ENCODE data around the gene TMEM19.
"Not testable (repeated sequence)": the region's sequence is repeated elsewhere in the genome, so short reads cannot be mapped to it uniquely, and the experiment has no call there.

TMEM19 gene

DNA sequence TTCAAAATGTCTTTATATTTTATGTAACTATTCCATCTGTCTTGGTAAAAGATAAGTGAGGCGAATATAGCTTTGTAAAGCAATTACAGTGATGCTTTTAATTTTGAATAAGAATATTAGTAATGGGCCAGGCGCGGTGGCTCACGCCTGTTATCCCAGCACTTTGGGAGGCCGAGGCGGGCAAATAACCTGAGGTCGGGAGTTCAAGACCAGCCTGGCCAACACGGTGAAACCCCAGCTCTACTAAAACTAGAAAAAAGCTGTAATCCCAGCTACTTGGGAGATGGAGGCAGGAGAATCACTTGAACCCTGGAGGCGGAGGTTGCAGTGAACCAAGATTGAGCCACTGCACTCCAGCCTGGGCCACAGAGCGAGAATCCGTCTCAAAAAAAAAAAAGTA is 1.3 kb downstream of the TMEM19 start:
- H3K4me3 ChIP-seq (ENCODE audit: insufficient read depth, low read depth, low read length, poor library complexity, severe bottlenecking); DNase-seq; H3K9me3 ChIP-seq (ENCODE audit: control insufficient read depth, low read length); H3K36me3 ChIP-seq (ENCODE audit: control insufficient read depth, insufficient read depth, low read length); H3K27me3 ChIP-seq (replicated peaks; ENCODE audit: control insufficient read depth, insufficient read depth, low read length, poor library complexity, severe bottlenecking); H3K4me1 ChIP-seq (ENCODE audit: control insufficient read depth, insufficient read depth, low read length, poor library complexity, severe bottlenecking); H3K27ac ChIP-seq (ENCODE audit: insufficient read depth, low read length, poor library complexity, severe bottlenecking): not testable (repeated sequence)

- Histone ChIP-seq H3K9me3 (ENCODE audit: control insufficient read depth, low read length) (no peaks in the 10 kb centered on the region), H3K4me3 (ENCODE audit: insufficient read depth, low read depth, low read length, poor library complexity, severe bottlenecking) (no peak overlapping the region), H3K27ac (ENCODE audit: insufficient read depth, low read length, poor library complexity, severe bottlenecking) (no peak overlapping the region), H3K27me3 (replicated peaks; ENCODE audit: control insufficient read depth, insufficient read depth, low read length, poor library complexity, severe bottlenecking) (no peaks in the 10 kb centered on the region), H3K4me1 (ENCODE audit: control insufficient read depth, insufficient read depth, low read length, poor library complexity, severe bottlenecking) (no peaks in the 10 kb centered on the region), H3K36me3 (ENCODE audit: control insufficient read depth, insufficient read depth, low read length) (no peaks in the 10 kb centered on the region)
- no peak for DNase-seq
Measured at GRCh38 chr12:71688961-71689570, 3.2 kb downstream of the TMEM19 start.

DNA sequence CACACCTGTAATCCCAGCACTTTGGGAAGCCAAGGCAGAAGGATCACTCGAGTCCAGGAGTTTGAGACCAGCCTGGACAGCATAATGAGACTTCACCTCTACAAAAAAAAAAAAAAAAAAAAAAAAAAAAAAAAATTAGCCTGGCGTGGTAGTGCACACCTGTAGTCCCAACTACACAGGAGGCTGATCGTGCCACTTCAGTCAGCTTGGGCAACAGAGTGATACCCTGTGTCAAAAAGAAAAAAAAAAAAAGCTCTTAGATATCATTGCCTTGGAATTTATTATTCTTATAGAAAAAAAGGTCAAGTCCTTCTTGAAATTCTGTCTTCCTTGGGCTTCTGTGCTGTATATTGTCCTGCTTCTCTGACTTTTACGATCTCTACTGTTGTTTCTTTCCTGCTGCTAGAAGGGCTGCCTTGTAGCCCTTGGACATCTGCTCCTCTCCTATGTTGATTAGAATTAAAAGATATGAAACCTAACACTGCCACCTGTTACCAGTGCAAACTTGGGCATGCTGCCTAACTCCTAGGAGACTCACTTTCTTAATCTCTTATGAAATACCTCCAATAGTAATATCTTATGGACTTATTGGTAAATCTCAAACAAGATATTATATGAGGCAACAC is 5.7 kb downstream of the TMEM19 start:
- Histone ChIP-seq H3K4me3 (ENCODE audit: insufficient read depth, low read depth, low read length, poor library complexity, severe bottlenecking) (no peak overlapping the region), H3K36me3 (ENCODE audit: control insufficient read depth, insufficient read depth, low read length) (peaks cover 6% of the 10 kb centered on the region), H3K4me1 (ENCODE audit: control insufficient read depth, insufficient read depth, low read length, poor library complexity, severe bottlenecking) (no peaks in the 10 kb centered on the region), H3K27ac (ENCODE audit: insufficient read depth, low read length, poor library complexity, severe bottlenecking) (no peak overlapping the region), H3K9me3 (ENCODE audit: control insufficient read depth, low read length) (no peaks in the 10 kb centered on the region), H3K27me3 (replicated peaks; ENCODE audit: control insufficient read depth, insufficient read depth, low read length, poor library complexity, severe bottlenecking) (no peaks in the 10 kb centered on the region)
- DNase-seq = no peak

DNA sequence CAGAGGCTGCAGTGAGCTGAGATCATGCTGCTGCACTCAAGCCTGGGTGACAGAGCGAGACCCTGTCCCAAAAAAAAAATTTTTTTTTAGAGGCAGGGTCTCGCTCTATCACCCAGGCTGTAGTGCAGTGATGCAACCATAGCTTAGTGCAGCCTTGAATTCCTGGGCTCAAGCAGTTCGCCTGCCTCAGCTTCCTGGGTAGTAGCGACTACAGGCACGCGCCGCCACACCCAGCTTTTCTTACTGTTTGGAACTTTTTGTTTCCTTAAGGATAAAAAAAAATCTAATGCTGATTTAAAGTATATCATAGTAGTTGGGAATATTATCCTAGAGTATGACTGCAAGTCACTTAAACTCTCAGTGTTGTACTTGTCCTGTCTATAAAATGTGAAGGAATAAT is 7.2 kb downstream of the TMEM19 start:
- DNase-seq = no peak
- Histone ChIP-seq H3K27ac (ENCODE audit: insufficient read depth, low read length, poor library complexity, severe bottlenecking) (no peak overlapping the region), H3K4me3 (ENCODE audit: insufficient read depth, low read depth, low read length, poor library complexity, severe bottlenecking) (no peak overlapping the region), H3K9me3 (ENCODE audit: control insufficient read depth, low read length) (no peaks in the 10 kb centered on the region), H3K27me3 (replicated peaks; ENCODE audit: control insufficient read depth, insufficient read depth, low read length, poor library complexity, severe bottlenecking) (no peaks in the 10 kb centered on the region), H3K36me3 (ENCODE audit: control insufficient read depth, insufficient read depth, low read length) (peaks cover 11% of the 10 kb centered on the region), H3K4me1 (ENCODE audit: control insufficient read depth, insufficient read depth, low read length, poor library complexity, severe bottlenecking) (no peaks in the 10 kb centered on the region)

DNA sequence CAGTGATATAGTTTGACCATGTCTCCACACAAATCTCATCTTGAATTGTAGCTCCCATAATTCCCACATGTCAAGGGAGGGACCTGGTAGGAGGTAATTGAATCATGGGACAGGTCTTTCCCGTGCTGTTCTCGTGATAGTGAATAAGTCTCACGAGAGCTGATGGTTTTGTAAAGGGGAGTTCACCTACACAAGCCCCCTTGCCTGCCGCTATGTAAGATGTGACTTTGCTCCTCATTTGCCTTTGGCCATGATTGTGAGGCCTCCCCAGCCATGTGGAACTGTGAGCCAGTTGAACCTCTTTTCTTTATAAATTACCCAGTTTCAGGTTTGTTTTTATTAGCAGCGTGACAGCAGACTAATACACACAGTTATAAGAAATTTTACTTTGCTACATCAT is 7.8 kb downstream of the TMEM19 start:
- not testable (repeated sequence) for H3K4me1 ChIP-seq (ENCODE audit: control insufficient read depth, insufficient read depth, low read length, poor library complexity, severe bottlenecking); DNase-seq; H3K27ac ChIP-seq (ENCODE audit: insufficient read depth, low read length, poor library complexity, severe bottlenecking)

DNA sequence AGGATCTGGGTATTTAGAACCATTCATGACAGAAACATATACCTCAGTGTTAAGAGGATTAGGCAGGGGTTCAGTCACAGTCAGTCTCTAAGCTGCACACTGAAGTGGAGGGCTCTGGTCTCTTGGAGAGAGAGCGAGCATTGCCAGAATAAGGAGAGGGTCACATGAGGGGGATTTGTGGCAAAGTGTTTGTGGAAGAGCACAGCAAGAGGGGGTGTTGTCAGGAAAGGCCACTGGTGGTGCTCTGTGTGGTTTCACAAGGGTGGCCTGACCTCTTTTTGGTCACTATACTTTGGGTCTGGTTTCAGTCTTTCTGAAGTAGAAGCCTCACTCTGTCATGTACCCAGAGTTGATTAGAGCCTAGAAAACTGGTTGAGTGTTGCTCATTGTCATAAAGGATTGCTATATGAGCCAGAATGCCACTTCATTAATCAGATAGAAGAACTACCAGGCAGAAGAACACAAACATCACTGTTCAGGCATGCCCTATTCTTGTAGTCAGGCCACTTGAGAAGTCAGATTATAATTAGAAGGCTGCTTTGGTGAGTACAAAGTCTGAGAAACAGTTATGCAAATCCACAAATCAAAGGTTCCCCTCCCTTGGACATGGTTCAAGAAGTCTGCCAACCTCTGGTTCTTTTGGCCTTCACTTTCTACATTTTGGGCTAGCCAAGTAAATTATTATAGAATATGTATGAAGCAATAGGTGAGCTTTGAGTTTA is 8.4 kb downstream of the TMEM19 start:
- H3K4me1 ChIP-seq (ENCODE audit: control insufficient read depth, insufficient read depth, low read length, poor library complexity, severe bottlenecking) = no peaks in the 10 kb centered on the region
- no peak for DNase-seq
- peaks cover 17% of the 10 kb centered on the region for H3K36me3 ChIP-seq (ENCODE audit: control insufficient read depth, insufficient read depth, low read length)
- H3K27me3 ChIP-seq (replicated peaks; ENCODE audit: control insufficient read depth, insufficient read depth, low read length, poor library complexity, severe bottlenecking) = no peaks in the 10 kb centered on the region
- H3K27ac ChIP-seq (ENCODE audit: insufficient read depth, low read length, poor library complexity, severe bottlenecking) = no peak overlapping the region
- H3K9me3 ChIP-seq (ENCODE audit: control insufficient read depth, low read length) = no peaks in the 10 kb centered on the region
- no peak overlapping the region for H3K4me3 ChIP-seq (ENCODE audit: insufficient read depth, low read depth, low read length, poor library complexity, severe bottlenecking)

More for the DNA sequence above, 7.8 kb downstream of the TMEM19 start:
- H3K36me3 ChIP-seq (ENCODE audit: control insufficient read depth, insufficient read depth, low read length) = peaks cover 11% of the 10 kb centered on the region
- H3K27me3 ChIP-seq (replicated peaks; ENCODE audit: control insufficient read depth, insufficient read depth, low read length, poor library complexity, severe bottlenecking); H3K9me3 ChIP-seq (ENCODE audit: control insufficient read depth, low read length); H3K4me3 ChIP-seq (ENCODE audit: insufficient read depth, low read depth, low read length, poor library complexity, severe bottlenecking): not testable (repeated sequence)

- no peaks in the 10 kb centered on the region for H3K27me3 ChIP-seq (replicated peaks; ENCODE audit: control insufficient read depth, insufficient read depth, low read length, poor library complexity, severe bottlenecking)
- H3K27ac ChIP-seq (ENCODE audit: insufficient read depth, low read length, poor library complexity, severe bottlenecking) = no peak overlapping the region
- H3K4me1 ChIP-seq (ENCODE audit: control insufficient read depth, insufficient read depth, low read length, poor library complexity, severe bottlenecking) = no peaks in the 10 kb centered on the region
- no peak overlapping the region for H3K4me3 ChIP-seq (ENCODE audit: insufficient read depth, low read depth, low read length, poor library complexity, severe bottlenecking)
- peaks cover 22% of the 10 kb centered on the region for H3K36me3 ChIP-seq (ENCODE audit: control insufficient read depth, insufficient read depth, low read length)
- no peaks in the 10 kb centered on the region for H3K9me3 ChIP-seq (ENCODE audit: control insufficient read depth, low read length)
- no peak for DNase-seq
Measured at GRCh38 chr12:71695782-71696181, 9.9 kb downstream of the TMEM19 start.

GRCh38 chr12:71702181-71702580 is 16.3 kb downstream of the TMEM19 start:
- not testable (repeated sequence) for H3K9me3 ChIP-seq (ENCODE audit: control insufficient read depth, low read length); H3K4me3 ChIP-seq (ENCODE audit: insufficient read depth, low read depth, low read length, poor library complexity, severe bottlenecking); H3K27me3 ChIP-seq (replicated peaks; ENCODE audit: control insufficient read depth, insufficient read depth, low read length, poor library complexity, severe bottlenecking); H3K4me1 ChIP-seq (ENCODE audit: control insufficient read depth, insufficient read depth, low read length, poor library complexity, severe bottlenecking); DNase-seq; H3K27ac ChIP-seq (ENCODE audit: insufficient read depth, low read length, poor library complexity, severe bottlenecking)
- H3K36me3 ChIP-seq (ENCODE audit: control insufficient read depth, insufficient read depth, low read length) = peaks cover 13% of the 10 kb centered on the region

DNA sequence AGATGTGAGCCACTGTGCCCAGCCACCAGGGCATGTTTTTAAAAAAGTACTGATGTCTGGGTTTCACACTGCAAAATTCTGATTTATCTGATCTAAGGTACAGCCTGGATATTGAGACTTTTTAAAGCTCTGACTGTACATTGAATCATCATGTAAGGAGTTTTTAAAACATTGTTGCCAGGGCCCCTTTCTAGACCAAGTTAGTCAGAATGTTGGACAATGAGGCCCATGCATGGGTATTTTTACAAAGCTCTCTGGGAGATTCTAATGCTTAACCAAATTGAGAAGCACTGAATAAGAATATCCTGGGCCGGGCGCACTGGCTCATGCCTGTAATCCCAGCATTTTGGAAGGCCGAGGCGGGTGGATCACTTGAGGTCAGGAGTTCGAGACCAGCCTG is 16.7 kb downstream of the TMEM19 start:
- Histone ChIP-seq H3K4me1 (ENCODE audit: control insufficient read depth, insufficient read depth, low read length, poor library complexity, severe bottlenecking) (no peaks in the 10 kb centered on the region), H3K4me3 (ENCODE audit: insufficient read depth, low read depth, low read length, poor library complexity, severe bottlenecking) (no peak overlapping the region), H3K27me3 (replicated peaks; ENCODE audit: control insufficient read depth, insufficient read depth, low read length, poor library complexity, severe bottlenecking) (no peaks in the 10 kb centered on the region), H3K36me3 (ENCODE audit: control insufficient read depth, insufficient read depth, low read length) (peaks cover 11% of the 10 kb centered on the region), H3K9me3 (ENCODE audit: control insufficient read depth, low read length) (no peaks in the 10 kb centered on the region), H3K27ac (ENCODE audit: insufficient read depth, low read length, poor library complexity, severe bottlenecking) (no peak overlapping the region)
- DNase-seq = no peak

GRCh38 chr12:71703206-71703605 is 17.3 kb downstream of the TMEM19 start:
- no peaks in the 10 kb centered on the region for H3K9me3 ChIP-seq (ENCODE audit: control insufficient read depth, low read length)
- H3K36me3 ChIP-seq (ENCODE audit: control insufficient read depth, insufficient read depth, low read length) = peaks cover 11% of the 10 kb centered on the region
- no peak overlapping the region for H3K4me3 ChIP-seq (ENCODE audit: insufficient read depth, low read depth, low read length, poor library complexity, severe bottlenecking)
- DNase-seq = no peak
- H3K27ac ChIP-seq (ENCODE audit: insufficient read depth, low read length, poor library complexity, severe bottlenecking) = no peak overlapping the region
- H3K4me1 ChIP-seq (ENCODE audit: control insufficient read depth, insufficient read depth, low read length, poor library complexity, severe bottlenecking) = no peaks in the 10 kb centered on the region
- H3K27me3 ChIP-seq (replicated peaks; ENCODE audit: control insufficient read depth, insufficient read depth, low read length, poor library complexity, severe bottlenecking) = no peaks in the 10 kb centered on the region

Data from effector memory CD4-positive, alpha-beta T cell (primary cell).